HG03097 (cell line): ENCODE measurements around the gene ALK.

ENCODE experiments used
- ATAC-seq: cut with Tn5 transposase; IDR thresholded peaks from one replicate; pipeline ENCODE4 v1.9.1; 2021; ENCODE audit not compliant: unreplicated experiment, low FRiP score

ALK gene

GRCh38 chr2:29725610-29726009 is 195.8 kb downstream of the ALK start:
- ATAC-seq: no peak

DNA sequence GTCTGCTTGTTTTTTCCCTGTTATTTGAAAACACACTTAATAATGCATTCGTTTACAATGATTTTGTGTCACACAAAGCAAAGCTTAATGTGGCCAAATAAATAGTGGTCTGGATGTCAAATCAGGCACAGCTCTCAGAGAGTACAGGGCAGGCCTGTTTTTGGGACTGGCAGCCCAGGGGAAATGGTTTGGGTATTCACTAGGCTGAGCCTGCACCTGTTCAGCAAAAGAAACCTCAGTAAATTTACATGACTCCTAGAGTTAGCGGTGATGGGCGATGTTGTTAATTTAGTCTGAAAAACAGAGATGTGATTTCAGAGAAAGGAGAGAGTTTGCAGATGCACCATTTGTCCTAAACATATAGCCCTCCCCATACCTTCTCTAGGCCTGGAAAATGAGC is 197.1 kb downstream of the ALK start:
- no peak for ATAC-seq

DNA sequence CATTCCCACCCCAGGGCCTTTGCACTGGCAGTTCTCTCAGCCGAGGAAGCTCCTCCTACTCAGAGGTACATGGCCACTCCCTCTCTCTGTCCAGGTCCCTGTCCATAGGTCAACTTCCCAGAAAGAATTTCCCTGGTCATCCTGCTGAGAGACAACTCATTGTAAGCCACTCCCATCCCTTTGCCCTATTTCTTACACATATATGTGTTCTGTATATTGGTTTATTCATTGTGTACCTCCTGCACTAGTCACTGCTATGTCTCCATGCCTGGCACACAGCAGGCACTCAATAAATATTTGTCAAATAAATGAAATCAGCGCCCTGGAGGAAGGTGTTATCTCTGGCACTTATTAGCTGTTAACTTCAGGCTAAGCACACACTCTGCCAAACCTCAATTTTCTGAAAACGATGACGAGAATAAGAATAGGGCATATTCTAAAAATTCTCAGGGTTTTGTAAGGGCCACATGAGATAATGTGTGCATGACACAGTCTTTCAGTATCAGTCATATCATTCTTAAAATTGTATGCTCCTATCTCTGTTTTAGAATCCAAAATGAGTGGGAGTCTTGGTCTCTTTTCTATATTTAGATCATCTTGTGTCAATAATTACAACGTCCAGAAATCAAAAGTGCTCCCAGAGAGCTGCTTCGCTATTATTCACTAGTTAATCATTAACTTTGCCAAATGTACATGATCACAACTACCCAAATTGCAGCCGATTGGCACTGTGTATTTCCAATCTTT is 198.0 kb downstream of the ALK start:
- ATAC-seq: peak; percentile 73

- ATAC-seq: no peak
Measured at GRCh38 chr2:29719639-29720038, 201.7 kb downstream of the ALK start.

DNA sequence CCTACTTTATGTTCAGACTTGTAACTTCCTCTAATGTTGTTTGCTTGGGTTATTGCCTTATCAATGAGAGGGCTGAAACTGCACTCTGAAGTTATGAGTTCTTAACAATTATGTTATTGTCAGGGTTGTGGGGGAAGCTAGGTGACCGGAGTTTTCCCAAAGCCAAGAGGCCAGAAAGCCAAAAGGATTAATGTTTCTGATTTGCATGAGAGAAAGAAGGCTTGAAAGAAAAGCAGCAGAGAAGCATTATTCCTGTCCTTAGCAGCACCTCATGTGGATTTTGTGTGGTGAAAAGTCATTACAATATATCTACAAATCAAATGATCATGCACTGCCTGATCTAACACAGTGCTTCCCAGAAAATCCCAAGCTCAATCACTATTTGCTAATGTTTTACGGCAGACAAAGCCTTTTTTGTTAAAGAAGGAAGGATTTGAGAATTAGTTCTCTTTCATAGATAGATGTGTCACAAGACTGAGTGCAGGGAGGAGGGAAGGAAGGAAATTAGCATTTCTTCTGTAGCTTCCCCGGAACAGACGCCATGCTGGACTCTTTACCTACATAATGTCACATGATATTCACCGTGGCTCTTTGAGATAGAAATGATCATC is 203.2 kb downstream of the ALK start:
- ATAC-seq: no peak

- no peak for ATAC-seq
Measured at GRCh38 chr2:29715655-29716054, 205.7 kb downstream of the ALK start.

- no peak for ATAC-seq
Measured at GRCh38 chr2:29714333-29714732, 207.1 kb downstream of the ALK start.

DNA sequence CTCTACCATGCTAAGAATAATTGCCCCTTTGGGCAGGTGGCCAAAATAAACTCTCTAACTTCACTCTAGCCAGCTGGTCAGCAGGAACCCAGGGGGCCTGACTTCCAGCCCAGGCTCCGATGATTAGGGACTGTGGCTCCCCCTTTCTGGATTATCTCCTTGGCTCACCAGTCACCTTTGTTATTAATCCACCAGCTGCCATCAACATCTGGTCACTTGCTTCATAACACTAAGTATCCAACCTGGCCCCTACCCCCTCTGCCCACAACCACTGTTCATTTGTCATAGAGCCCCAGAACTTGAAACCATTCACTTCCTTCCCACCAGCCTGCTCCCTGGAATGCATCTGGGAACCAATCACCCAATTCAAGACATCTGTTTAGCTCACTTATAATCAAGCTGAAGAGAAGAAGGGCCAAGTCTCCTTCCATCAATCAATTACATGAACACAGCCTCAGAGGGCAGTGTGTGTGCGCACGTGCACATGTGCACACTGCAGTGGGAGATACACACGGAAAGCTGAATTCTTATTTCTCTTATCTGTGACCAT is 215.1 kb downstream of the ALK start:
- ATAC-seq: no peak

GRCh38 chr2:29705616-29706015 is 215.8 kb downstream of the ALK start:
- ATAC-seq: no peak

- ATAC-seq: no peak
Measured at GRCh38 chr2:29703336-29703735, 218.1 kb downstream of the ALK start.

GRCh38 chr2:29702276-29702675 is 219.1 kb downstream of the ALK start:
- no peak for ATAC-seq

- ATAC-seq: no peak
Measured at GRCh38 chr2:29700560-29700959, 220.8 kb downstream of the ALK start.

DNA sequence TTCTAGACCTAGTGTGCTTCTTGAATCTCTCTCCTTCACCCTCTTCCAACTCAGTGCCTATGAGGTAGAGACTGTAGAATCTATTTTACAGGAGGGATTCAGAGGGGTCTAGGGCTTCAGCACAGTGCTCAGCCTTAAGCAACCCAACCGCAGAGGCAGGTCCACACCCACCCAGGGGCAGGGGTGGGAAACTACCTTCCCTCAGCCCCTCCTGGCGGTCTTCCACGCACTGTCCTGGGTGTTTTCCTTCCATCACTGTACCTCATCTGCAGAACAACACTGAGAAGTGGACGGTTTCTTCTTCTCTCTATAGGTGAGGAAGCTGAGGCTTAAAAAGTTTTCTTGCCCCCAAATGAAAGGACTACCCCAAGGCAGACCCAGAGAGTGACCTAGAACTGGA is 222.3 kb downstream of the ALK start:
- no peak for ATAC-seq

GRCh38 chr2:29698216-29698615 is 223.2 kb downstream of the ALK start:
- ATAC-seq: no peak

DNA sequence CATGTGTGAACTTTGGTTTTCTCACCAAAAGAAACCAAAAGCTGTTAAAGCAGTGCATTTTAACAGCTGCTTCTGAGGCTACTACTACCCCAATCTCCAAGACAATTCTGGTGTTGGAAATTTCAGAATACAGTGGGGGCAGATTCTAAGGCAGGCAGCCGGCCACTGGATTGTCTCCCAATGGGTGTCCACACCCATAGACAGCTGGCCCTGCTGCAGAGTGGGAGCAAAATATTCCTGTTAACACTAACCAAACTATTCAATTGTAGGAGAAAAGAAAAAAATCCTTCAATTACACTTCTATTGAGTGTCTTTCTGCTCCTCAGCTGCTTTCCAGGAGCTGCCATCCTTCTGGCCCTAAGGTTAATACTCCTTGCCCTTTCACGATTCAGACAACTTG is 223.7 kb downstream of the ALK start:
- no peak for ATAC-seq

GRCh38 chr2:29697181-29697580 is 224.2 kb downstream of the ALK start:
- no peak for ATAC-seq

GRCh38 chr2:29694741-29695140 is 226.6 kb downstream of the ALK start:
- no peak for ATAC-seq

DNA sequence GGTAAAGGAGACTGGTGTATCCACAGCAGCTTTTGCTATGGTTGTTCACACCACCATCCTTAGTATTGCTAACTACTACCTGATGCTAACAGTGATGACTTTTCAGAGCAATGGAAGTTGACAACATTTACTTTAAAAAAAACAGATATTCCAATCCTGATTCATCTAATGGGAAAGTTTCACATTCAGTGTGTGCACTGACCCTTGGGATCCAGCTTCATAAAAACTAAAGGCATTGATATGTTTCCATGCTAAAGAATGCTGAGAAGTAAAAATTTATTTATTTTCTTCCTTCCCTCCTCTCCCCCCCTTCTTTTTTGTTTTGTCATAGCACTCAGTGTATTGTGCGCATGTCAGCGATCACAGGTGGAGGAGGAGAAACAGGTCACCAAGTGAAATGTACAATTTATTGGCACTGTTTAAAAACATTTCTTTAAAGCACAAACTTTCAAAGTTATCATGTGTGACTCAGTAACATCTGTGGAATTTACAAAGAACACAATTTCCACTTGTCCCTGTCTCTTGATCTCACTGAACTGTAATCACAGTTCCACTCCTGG is 229.9 kb downstream of the ALK start:
- no peak for ATAC-seq

DNA sequence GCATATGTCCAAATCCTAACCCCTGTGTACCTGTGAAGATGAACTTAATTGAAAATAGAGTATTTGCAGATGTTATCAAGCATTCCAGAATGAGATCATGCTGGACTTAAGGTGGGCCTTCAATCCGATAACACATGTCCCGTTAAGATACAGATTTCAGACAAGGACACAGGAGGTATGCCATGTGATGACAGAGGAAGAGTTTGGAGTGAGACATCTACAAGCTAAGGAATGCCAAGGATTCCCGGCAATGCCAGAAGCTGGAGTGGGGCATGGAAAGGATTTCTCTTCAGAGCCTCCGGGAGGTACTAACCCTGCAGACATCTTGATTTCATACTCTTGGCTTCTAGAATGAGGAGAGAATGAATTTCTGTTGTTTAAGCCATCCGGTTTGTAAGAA is 231.7 kb downstream of the ALK start:
- ATAC-seq: no peak

DNA sequence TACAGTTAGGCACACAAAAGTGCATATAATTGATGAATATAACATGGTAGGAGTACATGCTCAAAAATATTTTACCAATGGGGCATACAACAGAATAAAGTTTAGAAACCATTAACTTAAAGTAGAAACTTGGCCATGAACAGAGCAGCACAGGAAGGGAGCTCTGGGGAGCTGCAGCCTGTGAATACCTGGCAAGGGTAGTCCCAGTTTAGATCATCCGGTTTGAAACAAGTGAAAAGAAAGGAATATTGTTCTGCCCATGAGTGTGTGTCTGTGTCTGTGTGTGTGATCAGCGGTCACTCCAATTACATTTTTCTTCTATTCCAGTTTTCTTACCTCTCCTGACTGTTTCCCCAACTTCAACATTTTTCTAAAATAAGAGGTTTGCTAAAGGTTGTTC is 233.0 kb downstream of the ALK start:
- no peak for ATAC-seq

DNA sequence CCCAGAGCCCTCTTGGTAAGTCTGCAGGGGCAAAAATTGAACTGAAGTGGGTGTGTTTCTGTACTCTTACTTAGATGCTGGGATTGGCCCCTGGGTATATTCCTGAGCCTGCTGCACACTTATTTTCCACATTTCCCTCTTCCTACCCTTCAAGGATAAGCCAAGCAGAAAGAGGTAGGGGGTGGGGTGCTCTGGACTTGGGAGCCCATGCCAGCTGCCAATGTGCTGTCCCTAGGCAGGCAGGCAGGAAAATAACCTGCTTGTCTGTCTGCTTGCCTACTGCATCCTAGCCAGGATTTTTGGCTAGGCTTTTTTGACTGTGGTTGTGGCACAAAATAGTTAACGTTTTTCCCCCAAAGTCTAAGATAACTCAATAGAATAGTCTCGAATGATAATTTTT is 234.3 kb downstream of the ALK start:
- ATAC-seq: no peak

DNA sequence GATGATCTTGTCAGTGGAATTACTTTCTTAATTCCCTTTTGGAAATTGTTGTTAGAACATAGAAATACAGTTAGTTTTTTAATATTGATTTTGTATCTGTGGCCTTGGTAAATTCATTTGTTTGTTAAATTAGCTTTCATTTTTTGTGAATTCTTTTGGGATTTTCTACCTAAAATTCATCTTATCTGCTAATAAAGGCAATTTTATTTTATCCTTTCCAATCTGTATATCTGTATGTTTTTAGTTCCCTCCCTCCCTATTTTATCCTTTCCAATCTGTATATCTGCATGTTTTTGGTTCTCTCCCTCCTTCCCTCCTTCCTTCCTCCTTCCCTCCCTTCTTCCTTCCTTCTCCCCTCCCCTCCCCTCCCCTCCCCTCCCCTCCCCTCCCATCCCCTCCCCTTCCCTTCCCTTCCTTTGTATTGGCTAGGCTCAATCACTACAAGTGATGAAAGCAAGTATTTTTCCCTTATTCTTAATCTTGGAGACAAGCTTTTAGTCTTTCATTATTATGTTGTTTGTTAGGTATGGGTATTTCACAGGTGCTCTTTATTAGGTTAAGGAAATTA is 244.4 kb downstream of the ALK start:
- ATAC-seq: no peak
